ENCODE data around the gene SMARCAL1. TPM values are rescaled to one million over a fixed set of nuclear protein-coding genes. Genes with fewer than 3 reads are reported as not detected.
A peak's percentile ranks its signal among the peaks of the same experiment; 100 is the strongest.

SMARCAL1 gene
- total and polyA plus RNA-seq, 2 of the 13 experiments (the other 11 are each of a cell fraction or from before 2014, with no cell fraction given) = 12.7 to 21.3 TPM

DNA sequence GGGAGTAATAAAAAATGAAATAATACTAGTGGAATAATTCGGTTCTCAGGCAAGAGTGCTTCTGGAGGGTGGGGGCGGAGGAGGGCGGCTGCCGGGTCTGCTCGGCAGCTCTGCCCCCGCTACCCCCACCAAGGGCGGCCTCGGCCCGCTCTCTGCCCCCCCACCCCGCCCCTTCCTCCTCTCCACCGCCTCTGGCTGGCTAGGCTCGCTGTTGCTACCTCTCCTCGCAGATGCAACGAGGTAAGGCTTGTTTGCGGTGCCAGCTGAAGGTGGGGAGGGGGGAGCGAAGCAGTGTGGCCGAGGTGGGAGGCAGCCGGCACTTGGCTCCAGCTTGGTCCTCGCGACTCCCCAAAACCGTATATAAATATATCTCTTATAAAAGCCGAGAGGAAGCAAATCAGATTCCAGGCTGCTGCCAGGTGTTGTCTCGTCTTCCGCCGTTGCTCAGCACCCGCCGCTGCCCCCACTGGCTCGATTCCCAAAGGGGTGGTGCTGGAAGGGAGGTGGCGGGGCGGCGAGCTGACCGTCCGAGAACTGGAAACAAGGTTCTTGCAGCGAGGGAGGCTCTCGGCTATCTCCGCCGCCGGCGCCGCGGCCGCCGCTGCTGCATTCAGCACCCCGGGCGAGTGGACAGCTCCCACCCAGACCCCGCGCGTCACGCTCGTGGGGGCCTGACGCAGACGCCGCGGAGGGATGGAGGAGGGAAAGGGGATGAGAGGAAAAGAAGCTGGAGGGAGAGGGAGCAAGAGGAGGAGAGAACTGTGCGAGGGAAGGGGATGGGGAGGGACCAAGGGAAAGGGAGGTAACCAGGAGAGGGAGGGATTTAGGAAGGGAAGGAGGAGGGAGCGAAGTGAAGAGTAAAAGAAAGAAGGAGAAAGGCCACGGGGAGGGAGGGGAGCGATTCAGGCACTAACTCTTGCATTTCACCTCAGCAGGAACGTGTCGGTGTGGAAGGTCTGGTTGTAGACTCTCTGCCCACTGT, 40.3 kb upstream of the SMARCAL1 start, which contains the start of gene MARCHF4 (continued):
- TF ChIP-seq, protein P1, sequence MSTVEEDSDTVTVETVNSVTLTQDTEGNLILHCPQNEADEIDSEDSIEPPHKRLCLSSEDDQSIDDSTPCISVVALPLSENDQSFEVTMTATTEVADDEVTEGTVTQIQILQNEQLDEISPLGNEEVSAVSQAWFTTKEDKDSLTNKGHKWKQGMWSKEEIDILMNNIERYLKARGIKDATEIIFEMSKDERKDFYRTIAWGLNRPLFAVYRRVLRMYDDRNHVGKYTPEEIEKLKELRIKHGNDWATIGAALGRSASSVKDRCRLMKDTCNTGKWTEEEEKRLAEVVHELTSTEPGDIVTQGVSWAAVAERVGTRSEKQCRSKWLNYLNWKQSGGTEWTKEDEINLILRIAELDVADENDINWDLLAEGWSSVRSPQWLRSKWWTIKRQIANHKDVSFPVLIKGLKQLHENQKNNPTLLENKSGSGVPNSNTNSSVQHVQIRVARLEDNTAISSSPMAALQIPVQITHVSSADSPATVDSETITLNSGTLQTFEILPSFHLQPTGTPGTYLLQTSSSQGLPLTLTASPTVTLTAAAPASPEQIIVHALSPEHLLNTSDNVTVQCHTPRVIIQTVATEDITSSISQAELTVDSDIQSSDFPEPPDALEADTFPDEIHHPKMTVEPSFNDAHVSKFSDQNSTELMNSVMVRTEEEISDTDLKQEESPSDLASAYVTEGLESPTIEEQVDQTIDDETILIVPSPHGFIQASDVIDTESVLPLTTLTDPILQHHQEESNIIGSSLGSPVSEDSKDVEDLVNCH (CRISPR knock-in tag; IDR thresholded peaks at IDR 0.05) = 0 out of 2 replicates have a peak, but pooled peaks have one; percentile 77
- TF ChIP-seq FOXP1 (IDR thresholded peaks at IDR 0.05) (no peak), FOXP1 (CRISPR knock-in tag; IDR thresholded peaks at IDR 0.05) (no peak), ZNF20 (CRISPR knock-in tag; IDR thresholded peaks at IDR 0.05) (no peak), TCF12 (IDR thresholded peaks at IDR 0.05) (no peak), TCF12 (CRISPR knock-in tag; IDR thresholded peaks at IDR 0.05) (no peak), ZNF768 (CRISPR knock-in tag; IDR thresholded peaks at IDR 0.05) (peak; percentile 87), HOXA7 (CRISPR knock-in tag; IDR thresholded peaks at IDR 0.05) (peak; percentile 96), ZFP36L2 (CRISPR knock-in tag; IDR thresholded peaks at IDR 0.05) (peak; percentile 98), ZKSCAN1 (IDR thresholded peaks at IDR 0.05; ENCODE audit: low read length) (no peak), MXD4 (CRISPR knock-in tag; IDR thresholded peaks at IDR 0.05) (peak; percentile 77; the same call in 1 of the 2 replicates), ZNF746 (CRISPR knock-in tag; IDR thresholded peaks at IDR 0.05) (peak; percentile 82; the same call in 1 of the 2 replicates), SMARCC2 (IDR thresholded peaks at IDR 0.05) (no peak), ZFX (CRISPR knock-in tag; IDR thresholded peaks at IDR 0.05; ENCODE audit: low read depth) (no peak)
- TF ChIP-seq, protein P2, sequence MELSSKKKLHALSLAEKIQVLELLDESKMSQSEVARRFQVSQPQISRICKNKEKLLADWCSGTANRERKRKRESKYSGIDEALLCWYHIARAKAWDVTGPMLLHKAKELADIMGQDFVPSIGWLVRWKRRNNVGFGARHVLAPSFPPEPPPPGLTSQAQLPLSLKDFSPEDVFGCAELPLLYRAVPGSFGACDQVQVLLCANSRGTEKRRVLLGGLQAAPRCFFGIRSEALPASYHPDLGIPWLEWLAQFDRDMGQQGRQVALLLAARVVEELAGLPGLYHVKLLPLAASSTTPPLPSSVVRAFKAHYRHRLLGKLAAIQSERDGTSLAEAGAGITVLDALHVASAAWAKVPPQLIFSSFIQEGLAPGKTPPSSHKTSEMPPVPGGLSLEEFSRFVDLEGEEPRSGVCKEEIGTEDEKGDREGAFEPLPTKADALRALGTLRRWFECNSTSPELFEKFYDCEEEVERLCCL (CRISPR knock-in tag; IDR thresholded peaks at IDR 0.05; ENCODE audit: borderline replicate concordance) = peak; percentile 94; the same call in 1 of the 2 replicates
- TF ChIP-seq, protein P3, sequence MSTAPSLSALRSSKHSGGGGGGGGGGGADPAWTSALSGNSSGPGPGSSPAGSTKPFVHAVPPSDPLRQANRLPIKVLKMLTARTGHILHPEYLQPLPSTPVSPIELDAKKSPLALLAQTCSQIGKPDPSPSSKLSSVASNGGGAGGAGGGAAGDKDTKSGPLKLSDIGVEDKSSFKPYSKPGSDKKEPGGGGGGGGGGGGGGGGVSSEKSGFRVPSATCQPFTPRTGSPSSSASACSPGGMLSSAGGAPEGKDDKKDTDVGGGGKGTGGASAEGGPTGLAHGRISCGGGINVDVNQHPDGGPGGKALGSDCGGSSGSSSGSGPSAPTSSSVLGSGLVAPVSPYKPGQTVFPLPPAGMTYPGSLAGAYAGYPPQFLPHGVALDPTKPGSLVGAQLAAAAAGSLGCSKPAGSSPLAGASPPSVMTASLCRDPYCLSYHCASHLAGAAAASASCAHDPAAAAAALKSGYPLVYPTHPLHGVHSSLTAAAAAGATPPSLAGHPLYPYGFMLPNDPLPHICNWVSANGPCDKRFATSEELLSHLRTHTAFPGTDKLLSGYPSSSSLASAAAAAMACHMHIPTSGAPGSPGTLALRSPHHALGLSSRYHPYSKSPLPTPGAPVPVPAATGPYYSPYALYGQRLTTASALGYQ (CRISPR knock-in tag; IDR thresholded peaks at IDR 0.05) = no peak
- TF ChIP-seq, protein P4, sequence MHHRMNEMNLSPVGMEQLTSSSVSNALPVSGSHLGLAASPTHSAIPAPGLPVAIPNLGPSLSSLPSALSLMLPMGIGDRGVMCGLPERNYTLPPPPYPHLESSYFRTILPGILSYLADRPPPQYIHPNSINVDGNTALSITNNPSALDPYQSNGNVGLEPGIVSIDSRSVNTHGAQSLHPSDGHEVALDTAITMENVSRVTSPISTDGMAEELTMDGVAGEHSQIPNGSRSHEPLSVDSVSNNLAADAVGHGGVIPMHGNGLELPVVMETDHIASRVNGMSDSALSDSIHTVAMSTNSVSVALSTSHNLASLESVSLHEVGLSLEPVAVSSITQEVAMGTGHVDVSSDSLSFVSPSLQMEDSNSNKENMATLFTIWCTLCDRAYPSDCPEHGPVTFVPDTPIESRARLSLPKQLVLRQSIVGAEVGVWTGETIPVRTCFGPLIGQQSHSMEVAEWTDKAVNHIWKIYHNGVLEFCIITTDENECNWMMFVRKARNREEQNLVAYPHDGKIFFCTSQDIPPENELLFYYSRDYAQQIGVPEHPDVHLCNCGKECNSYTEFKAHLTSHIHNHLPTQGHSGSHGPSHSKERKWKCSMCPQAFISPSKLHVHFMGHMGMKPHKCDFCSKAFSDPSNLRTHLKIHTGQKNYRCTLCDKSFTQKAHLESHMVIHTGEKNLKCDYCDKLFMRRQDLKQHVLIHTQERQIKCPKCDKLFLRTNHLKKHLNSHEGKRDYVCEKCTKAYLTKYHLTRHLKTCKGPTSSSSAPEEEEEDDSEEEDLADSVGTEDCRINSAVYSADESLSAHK (CRISPR knock-in tag; IDR thresholded peaks at IDR 0.05; ENCODE audit: borderline replicate concordance) = 0 out of 2 replicates have a peak, but pooled peaks have one; percentile 79
- TF ChIP-seq, protein P5, sequence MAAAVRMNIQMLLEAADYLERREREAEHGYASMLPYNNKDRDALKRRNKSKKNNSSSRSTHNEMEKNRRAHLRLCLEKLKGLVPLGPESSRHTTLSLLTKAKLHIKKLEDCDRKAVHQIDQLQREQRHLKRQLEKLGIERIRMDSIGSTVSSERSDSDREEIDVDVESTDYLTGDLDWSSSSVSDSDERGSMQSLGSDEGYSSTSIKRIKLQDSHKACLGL (CRISPR knock-in tag; IDR thresholded peaks at IDR 0.05) = peak; percentile 82
- TF ChIP-seq, protein P6, sequence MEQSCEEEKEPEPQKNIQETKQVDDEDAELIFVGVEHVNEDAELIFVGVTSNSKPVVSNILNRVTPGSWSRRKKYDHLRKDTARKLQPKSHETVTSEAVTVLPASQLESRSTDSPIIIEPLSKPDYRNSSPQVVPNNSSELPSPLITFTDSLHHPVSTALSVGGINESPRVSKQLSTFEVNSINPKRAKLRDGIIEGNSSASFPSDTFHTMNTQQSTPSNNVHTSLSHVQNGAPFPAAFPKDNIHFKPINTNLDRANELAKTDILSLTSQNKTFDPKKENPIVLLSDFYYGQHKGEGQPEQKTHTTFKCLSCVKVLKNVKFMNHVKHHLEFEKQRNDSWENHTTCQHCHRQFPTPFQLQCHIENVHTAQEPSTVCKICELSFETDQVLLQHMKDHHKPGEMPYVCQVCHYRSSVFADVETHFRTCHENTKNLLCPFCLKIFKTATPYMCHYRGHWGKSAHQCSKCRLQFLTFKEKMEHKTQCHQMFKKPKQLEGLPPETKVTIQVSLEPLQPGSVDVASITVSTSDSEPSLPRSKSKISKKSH (CRISPR knock-in tag; IDR thresholded peaks at IDR 0.05; ENCODE audit: borderline replicate concordance) = peak; percentile 96
